Measurements from ENCODE around the gene MTFP1. TPM values are rescaled to one million over a fixed set of nuclear protein-coding genes. Genes with fewer than 3 reads are reported as not detected.

MTFP1 gene
- total and polyA plus RNA-seq, 2 experiments from 2014 or later = 54.6 to 64.1 TPM

GRCh38 chr22:30441088-30441487 lies 15.5 kb downstream of the MTFP1 start (continued):
- TF ChIP-seq ZNF331 (CRISPR knock-in tag; IDR thresholded peaks at IDR 0.05; ENCODE audit: low read depth) = no peak
- TF ChIP-seq, protein P1, sequence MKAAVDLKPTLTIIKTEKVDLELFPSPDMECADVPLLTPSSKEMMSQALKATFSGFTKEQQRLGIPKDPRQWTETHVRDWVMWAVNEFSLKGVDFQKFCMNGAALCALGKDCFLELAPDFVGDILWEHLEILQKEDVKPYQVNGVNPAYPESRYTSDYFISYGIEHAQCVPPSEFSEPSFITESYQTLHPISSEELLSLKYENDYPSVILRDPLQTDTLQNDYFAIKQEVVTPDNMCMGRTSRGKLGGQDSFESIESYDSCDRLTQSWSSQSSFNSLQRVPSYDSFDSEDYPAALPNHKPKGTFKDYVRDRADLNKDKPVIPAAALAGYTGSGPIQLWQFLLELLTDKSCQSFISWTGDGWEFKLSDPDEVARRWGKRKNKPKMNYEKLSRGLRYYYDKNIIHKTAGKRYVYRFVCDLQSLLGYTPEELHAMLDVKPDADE (IDR thresholded peaks at IDR 0.05) = no peak
- TF ChIP-seq JUNB (IDR thresholded peaks at IDR 0.05; ENCODE audit: unreplicated experiment) = no peak
- no peak for TF ChIP-seq EZH2 (IDR thresholded peaks at IDR 0.05; ENCODE audit: low read depth, unreplicated experiment)

DNA sequence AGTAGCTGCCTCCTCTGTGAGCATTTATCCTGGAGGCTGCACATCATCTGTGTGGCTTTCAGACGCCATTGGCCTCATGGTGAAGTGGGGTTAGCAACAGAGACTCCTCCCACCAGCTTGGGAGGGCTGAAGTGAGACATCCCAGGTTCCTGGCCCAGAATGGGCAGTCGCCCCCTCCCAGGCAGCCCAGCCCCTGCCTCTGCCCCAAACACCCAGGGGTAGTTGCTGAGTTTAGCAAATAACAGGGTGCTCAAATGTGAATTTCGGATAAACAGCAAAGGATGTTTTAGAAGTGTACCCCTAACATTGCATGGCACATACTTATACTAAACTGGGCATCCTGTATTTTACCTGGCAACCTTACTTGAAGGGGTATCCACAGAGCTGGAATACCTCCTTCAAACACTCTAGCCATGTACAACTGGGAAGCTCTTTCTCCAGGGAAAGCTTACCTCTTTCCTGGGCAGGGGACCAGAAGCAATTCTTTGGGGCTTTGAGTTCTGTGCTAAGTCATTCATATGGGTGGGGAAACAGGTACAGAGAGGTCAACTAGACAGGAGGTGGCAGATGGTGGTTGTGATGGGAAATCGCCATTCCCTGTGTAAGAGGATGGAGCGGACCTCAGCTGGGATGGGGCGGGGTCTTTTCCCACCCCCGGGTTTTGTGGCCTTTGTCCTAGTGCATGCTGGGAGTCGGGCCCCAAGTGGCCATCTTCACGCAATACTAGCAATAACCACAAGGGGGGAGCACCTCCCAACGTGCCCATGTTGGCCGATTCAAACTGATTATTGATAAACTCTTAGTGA lies 19.3 kb downstream of the MTFP1 start:
- Histone ChIP-seq H3F3A (replicated peaks; ENCODE audit: low read depth) (no peaks in the 10 kb centered on the region), H3K4me2 (peak overlapping the region; percentile 67), H3K4me3 (peak overlapping the region; percentile 39; the same call in 1 of the 2 replicates), H2AFZ (peak overlapping the region; percentile 81), H3K27ac (ENCODE audit: low read depth) (no peak overlapping the region), H4K20me1 (replicated peaks; ENCODE audit: insufficient read depth) (no peaks in the 10 kb centered on the region), H3K79me2 (replicated peaks; ENCODE audit: insufficient read depth) (no peaks in the 10 kb centered on the region), H3K36me3 (ENCODE audit: insufficient read depth) (no peaks in the 10 kb centered on the region), H3K27me3 (ENCODE audit: insufficient read depth) (no peaks in the 10 kb centered on the region), H3K4me1 (ENCODE audit: insufficient read depth) (no peaks in the 10 kb centered on the region; the same call in 1 of the 2 replicates), H3K9me2 (ENCODE audit: insufficient read depth) (no peaks in the 10 kb centered on the region)
- DNase-seq (ENCODE audit: low spot score) (peak; percentile 89), ATAC-seq (peak; percentile 91)
- Mint-ChIP-seq H3K4me1 (peaks cover 14% of the 10 kb centered on the region; the same call in 2 of the 3 replicates), H3K4me3 (peak overlapping the region; percentile 64), H3K27ac (peak overlapping the region; percentile 82; the same call in 1 of the 2 replicates), H3K36me3 (ENCODE audit: low read depth) (no peaks in the 10 kb centered on the region), H3K27me3 (ENCODE audit: insufficient read depth, low read depth, poor library complexity) (peaks cover 11% of the 10 kb centered on the region), H3K9me3 (no peaks in the 10 kb centered on the region)
- peak; percentile 83 to 84 for TF ChIP-seq CTCF (conservative IDR thresholded peaks at IDR 0.05; ENCODE audit: low read depth in 2 of 2)
- TF ChIP-seq EZH2 (IDR thresholded peaks at IDR 0.05; ENCODE audit: low read depth, unreplicated experiment) = no peak
- peak; percentile 56; the same call in 1 of the 2 replicates for TF ChIP-seq POLR2AphosphoS5 (IDR thresholded peaks at IDR 0.05; ENCODE audit: low read depth)
- no peak for TF ChIP-seq CREB1 (CRISPR knock-in tag; IDR thresholded peaks at IDR 0.05; ENCODE audit: low read depth)
- TF ChIP-seq NANOG (IDR thresholded peaks at IDR 0.05; ENCODE audit: borderline replicate concordance) = no peak
- TF ChIP-seq, protein P1 (IDR thresholded peaks at IDR 0.05) = no peak
- no peak for TF ChIP-seq JUNB (IDR thresholded peaks at IDR 0.05; ENCODE audit: unreplicated experiment)

All from GM23338 (cell line).